ENCODE measurements around the gene RNF43.

GRCh38 chr17:58384897-58385296 is 32.4 kb downstream of the RNF43 start:
- TF ChIP-seq CTCF (IDR thresholded peaks at IDR 0.05; ENCODE audit: low read depth, low read length, poor library complexity, severe bottlenecking) = no peak
- TF ChIP-seq EZH2phosphoT487 (IDR thresholded peaks at IDR 0.05; ENCODE audit: borderline replicate concordance, low read length) = no peak

Measured in DOHH2 (cell line).